Skin of body (tissue), 2 donors: ENCODE measurements around the gene RGMA. TPM values are rescaled to one million over a fixed set of nuclear protein-coding genes. Genes with fewer than 3 reads are reported as not detected.
"Not testable (repeated sequence)": the region's sequence is repeated elsewhere in the genome, so short reads cannot be mapped to it uniquely, and the experiment has no call there.

Experiments
- DNase-seq: peaks from one replicate; lab custom pipeline; 2025; lab: John Stamatoyannopoulos, UW
- total RNA-seq: library from RNA; depleted of rRNA; stranded (reverse); fragments of >200 nt; gene quantifications from one replicate; pipeline ENCODE4 v1.2.3, GENCODE V29; 2014

RGMA gene
- total RNA-seq, 1 donor from 2014 or later: 10.4 TPM

DNA sequence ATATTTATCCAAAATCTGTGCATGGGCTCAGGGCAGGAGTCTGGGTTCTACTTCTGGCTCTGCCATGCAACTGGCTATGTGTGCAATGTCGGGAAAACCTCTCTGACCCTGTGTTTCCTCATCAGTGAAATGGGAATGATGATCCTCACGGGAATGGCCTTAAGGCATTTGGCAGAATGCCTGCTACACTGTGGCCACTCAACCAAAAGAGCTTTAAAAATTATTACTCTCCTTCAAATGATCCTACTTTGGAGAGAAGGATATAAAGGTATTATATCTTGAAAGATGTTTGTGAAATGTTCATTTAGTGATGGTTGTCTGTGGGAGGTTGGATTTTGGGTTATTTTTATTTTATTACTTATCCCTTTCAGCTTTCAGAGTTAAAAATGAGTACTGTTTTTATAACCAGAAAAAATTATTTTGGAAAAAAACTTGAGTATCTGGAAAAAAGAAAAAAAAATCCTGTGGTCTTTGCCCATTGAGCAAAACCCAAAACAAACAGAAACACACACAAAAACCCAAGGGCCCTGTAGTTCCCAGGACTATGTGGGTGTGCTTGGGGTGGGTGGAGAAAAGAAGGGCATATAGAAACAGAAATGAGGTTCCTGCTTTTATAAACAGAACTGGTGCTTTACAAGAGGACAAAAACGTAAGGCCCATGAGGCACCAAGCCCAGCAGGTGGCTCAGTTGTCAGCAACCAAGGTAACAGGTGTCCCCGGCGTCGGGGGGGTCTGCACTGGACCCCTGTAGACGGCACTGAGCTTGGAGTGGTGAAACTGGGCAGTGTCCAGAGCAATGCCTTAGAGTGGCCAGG, 22.0 kb downstream of the RGMA start:
- no peak for DNase-seq

DNA sequence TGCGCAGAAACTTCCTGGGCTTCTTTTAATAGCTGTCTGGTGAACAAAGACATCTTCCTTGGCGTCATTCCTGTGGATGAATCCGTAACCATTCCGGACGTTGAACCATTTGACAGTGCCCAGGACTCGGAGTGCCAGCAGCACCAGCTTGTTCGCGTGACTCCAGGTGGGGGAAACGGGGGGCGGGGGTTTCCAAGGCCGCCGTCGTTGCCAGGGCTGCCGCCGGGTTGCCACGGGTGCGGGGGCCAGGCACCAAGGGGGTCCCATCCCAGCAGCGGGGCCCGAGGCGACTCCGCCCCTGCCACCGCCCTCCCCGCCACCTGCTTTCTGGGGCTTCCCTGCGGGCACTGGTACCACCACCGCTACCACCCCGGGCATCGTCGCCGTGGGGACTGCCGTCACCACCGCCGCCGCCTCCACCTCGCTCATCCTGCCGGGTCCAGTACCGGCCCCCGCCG, 22.8 kb downstream of the RGMA start:
- DNase-seq: no peak

DNA sequence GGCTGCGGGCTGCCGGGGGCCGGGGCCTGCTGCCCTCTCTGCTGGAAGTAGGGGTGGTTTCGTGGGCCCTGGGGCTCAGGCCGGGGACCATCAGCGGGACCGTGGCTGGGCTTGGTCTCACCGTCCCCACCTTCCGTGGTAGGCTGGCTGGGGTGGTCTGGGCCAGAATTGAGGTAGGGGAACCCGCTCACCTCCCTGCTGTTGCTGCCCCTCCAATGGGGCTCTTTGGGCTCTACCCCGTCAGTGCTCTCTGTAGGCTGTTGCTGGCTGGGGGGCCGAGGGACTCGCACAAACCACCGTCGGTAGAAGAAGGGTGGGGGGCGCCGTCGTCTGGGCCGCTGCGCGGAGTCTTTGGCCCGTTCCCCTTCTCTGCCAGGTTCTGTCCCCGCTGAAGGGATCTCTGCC, 23.4 kb downstream of the RGMA start:
- DNase-seq: no peak

DNA sequence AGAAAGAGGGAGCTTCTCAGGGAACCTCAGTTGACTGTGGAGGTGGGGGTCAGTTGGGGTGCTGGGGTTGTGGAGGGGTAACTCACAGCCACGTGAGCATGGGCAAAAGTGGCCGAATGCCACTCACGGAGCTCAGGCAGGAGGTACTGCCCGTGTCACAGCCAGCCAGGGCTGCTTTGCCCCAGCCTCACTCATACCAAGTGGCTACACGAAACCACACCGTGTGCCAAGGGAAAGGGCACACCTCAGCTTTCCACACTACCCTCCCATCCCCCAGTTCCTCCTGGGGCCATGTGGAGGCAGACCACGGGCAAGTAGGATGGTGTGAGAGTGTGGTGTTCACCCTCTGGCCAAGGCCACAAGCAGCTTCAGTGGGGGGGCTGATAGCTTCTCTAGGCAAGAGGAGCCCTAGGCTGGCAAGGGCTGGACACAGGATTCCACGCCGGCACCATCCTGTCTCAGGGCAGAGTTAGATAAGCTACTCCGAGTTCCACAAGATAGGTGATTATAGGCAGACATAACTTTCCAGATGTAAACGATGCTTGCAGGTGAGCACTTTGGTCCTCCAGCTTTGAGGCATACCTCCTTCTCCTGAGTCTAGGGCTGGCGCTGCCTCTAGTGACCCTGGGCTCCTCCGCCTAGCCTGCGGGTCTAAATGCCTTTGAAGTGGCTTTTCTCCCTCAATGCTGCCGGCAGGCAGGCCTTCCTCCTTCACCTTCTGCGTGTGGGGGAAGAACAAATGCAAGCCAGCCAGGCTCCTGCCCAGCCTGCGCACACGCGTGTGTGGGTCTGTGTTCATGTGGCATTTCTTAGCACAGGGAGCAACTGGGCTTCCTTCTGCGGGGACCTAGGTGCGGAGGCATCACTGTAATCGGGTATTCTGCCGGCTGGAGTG, 25.0 kb downstream of the RGMA start:
- DNase-seq: no peak

DNA sequence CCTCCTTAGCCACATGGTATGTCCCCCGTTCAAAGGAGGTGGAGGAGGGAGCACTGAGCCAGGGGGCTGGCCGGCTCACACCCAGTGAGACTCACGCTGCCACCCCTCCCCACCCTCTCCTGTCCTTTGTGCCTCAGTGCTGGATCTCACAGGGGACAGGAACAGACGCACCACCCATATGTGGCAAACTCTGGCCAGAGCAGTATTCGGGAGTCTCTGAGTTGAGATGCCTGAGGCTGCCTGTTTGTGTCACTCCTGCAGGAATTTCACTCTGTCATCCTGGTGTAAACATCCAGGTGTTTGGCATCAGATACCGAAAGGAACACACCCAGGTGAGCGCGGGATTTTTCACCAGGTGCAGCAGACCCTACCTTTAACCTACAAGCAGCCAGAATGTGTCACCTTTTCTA, 25.7 kb downstream of the RGMA start:
- DNase-seq: no peak

DNA sequence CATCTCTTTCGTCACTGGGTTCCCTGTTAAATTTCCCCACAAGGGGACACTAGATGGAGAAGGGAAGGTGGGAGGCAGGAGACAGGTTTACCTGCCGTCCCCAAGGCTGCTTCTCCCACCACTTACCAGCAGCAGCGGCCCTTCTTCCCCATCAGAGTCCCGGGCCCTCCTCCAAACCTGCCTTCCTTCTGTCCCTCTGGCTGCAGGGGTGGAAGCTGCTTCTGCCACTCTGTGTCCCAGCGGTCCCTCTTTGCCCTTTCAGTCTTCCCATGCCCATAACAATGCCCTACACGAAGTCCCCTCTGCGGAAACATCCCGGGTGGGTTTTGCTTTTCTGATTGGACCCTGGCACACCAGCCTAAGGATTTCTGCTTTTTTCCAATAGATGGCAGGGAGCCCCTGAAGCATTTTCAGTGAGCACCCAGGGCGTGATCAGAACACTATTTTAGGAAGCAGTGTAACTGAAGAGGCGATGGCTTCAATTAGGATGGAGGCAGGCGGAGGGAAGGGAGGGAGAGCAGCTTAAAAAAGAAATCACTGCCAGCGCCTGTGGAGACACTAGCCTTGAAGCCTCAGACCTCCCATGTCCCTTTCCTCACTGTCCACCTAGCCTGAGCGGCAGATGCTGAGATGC, 26.3 kb downstream of the RGMA start:
- DNase-seq: not testable (repeated sequence)

DNA sequence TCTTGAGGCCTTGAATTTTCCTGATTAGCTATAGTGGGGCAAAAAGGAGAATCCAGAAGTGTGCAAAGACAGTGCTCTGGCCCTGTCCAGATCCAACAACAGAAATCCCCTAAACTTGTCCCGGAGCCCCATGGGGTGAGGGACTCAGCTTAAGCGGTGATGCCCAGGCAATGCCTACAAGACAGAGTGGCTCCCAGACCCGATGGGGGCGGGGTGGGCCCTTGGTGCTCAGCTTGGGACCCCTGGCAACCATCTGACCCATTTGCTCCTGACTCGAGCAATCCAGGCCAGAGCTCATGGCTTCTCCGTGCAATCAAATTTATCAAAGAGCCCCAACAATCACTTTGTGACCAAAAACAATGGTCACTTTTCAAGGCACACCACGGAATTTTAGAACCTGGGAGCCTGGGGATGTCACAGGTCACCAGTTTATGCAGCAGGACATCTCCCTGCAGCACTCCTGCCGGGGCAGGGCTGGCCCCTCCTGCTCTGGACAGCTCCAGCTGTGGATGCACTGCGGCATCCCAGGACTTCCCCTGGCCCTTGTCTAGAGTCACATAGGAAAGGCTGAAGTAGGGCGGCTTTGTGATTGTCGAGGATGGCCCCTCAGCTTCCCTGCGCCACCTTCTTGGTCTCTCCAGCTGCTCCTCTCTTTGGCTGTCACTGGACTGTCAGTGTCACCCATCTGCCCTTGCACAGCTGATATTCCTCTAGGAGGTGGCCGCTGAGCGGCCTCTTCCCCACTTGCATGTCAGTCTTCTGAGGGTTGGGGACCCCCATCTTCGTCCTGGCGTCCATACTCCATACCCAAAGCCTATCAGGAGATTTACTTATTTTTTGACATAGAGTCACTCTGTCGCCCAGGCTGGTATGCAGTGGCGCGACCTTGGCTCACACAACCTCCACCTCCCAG, 28.4 kb downstream of the RGMA start:
- DNase-seq: no peak

DNA sequence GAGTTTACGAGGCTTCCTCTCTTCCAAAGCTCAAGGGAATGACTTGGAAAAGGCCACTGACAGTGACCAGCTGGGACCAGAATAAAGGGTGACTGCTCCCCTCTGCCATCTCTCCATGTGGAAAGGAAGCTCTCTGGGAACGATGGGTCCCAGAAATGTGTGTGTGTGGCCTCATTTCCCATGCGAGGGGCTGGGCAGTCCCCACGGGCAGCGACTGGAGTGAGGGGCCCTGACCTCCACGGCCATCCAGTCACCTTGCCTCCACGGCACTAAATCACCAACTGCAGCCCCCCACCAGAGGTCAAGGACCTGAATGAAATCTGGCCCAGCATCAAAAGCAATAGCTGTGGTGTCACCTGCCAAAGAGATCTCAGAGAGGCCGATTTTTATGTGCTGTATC, 29.6 kb downstream of the RGMA start:
- no peak for DNase-seq

DNA sequence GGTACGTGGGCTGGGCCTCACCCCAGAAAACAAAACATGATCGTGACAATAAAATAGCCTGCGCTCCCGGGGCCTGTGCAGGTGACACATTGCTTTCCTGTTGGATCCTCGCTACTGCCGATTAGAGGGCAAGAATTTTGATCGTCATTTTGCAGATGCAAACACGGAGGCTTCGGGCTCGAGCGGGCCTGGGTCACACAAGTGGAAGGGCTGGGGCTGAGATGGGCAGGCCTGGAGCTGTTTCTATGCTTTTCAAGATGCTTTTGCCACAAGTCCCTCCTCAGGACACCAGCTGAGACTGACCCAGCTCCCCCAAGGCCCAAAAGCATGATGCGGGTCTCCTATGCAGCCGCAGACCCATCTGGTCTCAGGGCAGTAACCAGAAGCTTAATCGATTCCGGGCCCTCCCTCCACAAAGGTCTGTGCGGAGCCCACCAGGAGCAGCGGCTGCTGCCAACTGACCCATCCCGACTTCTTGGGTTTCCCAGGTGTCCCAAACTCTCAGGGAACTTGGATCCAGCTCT, 30.0 kb downstream of the RGMA start:
- no peak for DNase-seq

DNA sequence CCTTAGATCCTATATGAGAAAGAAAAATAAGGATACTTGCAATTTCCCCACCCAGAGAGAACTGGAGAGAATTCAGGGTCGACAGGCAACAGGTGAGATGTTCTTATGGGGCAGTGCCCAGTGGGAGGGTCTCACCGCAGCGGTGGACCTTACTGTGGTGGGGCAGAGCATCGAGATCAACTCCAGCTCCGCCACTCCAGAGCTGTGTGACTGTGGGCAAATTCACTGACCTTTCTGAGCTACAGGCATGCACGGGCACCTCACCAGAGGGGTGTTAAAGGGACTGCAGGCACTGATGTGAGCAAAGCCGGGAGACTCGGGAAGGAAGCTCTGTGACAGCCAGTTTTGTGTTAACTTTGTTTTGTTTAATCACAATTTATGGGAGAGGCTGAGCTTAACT, 30.9 kb downstream of the RGMA start:
- no peak for DNase-seq

DNA sequence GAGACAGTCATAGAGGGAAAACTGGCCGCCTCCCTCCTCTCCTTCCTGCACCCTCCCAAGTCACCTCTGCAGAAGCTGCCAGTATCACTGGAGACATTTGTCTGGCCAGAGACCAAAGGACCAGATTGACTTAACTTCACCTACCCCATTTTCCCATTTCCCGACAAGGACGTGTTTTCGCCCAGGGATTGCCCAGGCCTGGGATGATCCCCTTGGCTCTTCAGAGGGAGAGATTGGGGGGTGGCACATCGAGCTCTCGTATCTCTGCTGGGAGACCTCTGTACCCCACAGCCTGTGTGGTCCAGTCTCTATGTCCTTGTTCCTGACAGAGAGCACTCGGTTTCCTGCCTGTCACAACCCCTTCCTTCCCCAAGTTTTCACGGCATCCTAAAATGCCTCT, 31.4 kb downstream of the RGMA start:
- DNase-seq: no peak

DNA sequence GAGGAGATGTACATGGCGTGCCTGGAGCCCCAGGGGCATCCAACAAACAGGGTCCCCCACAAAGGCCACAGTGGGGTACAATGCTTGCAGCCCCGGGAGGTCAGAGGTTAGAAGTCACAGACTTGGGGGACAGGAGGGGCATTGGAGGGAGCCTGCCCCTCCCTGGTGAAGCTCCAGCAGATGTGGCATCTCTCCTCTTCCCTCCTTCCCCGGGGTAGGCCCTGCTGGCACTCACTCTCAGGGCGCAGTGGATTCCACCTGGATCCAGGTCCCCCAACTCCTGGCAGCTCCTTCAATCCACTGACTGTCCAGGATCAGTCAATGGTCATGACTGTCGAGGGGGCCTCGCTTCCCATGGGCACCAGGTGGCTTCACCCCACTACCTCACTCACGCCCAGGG, 32.2 kb downstream of the RGMA start:
- DNase-seq: no peak

DNA sequence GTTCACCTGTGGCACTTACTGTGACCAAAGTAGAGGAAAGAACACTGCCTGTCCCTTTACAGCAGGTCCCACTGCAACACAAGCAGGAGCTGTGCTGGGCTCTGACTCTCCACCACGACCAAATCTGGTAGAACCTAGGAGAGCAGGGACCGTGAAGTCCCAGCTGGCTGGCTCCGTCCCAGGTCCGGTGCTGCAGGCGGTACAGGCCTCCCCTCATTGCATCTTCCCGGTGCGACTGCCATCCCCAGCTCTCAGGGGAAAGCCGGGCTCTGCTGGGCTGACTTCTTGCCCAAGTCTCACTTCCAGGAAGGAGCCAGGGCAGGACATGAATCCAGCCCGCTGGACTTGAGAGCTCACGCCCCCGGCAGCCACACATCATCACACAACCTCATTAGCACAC, 33.8 kb downstream of the RGMA start:
- no peak for DNase-seq

DNA sequence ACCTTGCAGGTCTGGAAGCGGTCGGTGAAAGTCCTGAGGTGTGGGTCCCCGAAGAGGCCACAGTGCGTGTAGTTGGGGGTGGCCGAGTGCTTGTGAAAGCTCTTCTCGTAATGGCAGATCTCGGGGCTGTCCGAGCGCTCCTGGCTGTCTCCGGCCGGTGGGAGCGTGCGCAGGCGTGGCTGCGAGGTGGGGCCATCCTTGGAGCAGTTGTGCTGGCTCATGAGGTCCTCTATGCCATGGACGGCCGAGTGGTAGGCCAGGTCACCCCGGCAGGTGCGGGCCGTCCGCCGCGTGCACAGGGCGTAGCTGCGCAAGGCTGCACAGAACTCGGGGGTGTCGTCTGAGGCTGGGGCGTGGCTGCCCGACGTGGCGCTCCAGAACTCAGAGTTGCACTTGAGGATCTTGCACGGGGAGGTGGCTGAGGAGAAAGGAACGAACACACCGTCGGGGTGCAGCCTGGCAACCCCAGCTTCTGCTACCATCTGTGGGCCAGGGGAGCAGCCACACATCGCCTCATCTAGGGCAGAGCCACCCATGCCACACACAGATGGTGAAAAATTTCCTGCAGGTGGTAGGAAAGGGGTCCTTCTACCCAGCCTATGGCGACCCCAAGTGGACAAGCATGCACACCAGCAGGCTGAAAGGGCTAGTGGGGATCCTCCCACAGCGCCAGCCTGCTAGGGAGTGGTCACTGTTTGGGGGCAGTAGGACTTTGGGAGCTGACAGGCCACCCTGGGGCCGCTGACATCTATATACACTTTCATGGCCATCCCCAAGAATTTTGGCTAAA, 36.7 kb downstream of the RGMA start:
- DNase-seq: no peak

DNA sequence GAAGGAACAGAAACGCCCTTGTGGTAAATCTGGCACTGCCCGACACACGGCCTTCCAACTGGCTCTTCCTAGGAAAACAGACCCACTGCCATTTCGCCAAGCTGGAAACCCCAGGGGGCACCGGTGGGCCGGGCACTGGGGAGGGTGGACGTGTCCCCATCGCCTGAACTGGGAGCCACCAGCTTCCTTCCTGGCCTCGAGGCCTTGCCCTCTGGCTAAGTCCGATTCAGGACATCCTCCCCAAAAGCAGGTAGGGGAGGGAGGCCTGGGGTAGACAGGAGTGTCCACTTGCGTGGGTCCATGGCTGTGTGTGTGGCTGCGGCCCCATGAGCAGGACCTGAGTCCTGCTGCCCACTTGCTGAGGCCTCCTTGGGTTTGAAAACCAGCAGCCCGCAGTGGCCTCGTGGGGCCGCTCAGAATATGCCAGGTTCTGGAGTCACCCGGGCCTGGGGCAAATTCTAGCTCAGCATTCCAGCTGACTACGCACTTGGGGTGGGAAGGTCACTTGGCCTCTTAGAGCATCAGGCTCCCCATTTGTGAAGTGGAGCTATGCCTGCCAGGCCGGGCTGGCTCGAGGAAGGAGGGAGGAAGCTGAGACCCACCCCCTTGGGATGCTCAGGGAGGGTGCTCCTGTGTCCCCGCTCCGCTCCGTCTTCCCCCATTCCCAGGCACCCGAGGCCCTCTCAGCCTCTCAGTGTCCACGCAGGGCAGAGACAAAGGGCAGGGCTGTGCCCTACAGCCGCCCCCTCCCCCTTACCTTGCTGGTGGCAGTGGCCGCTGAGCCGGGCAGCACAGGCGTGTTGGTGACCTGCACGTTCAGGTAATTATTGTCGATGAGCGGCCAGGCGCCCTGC, 37.5 kb downstream of the RGMA start:
- DNase-seq: no peak

DNA sequence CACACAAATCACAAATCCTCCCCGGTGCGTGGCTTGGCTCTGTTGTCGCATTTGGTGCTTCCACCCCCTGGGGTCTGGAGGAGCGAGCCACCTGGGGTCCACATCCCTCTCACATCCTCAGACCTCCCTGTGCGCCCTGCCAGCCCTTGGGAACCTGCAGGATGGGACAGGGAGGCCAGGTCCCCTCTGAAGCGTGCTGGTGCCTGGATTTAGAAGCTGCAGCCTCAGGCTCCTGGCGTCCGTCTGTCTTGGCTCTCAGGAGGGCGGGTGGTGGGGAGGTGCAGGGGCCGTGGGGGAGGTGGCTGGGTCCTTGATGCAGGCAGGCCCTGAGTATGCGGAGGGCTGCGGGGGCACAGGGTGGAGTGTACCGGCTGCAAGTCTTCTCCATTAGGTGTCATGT, 38.4 kb downstream of the RGMA start:
- DNase-seq: no peak

DNA sequence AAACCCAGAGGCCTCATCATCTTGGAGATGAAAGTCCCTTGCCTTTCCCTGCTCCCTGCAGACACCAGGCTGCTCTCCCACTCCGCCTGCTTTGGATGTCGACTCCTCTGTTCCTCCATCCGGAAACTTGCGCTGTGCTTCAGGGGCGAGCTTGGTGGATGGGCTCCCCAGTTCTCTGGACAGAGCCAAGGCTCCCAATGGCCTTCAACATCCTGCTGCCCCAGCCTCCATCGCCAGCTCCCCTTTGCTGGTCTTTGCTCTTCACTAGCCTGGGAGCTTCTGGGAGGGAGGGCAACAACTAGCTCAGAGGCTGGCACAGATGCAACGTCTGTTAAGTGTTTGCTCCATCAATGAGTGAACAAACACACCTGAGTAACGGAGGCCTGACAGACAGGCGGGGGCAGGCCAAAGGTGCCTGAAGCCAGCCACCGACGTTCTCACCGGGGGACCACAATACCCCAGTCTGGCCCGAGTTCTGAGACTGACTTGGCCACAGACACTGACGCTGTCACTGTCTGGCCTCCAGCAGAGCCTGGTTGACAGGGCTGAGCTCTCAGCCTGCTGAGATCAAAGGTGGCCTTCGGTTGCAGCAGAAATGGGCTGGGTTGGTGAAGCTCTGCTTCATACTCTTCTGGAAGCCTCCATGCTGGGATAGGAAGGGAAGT, 39.0 kb downstream of the RGMA start:
- DNase-seq: no peak

DNA sequence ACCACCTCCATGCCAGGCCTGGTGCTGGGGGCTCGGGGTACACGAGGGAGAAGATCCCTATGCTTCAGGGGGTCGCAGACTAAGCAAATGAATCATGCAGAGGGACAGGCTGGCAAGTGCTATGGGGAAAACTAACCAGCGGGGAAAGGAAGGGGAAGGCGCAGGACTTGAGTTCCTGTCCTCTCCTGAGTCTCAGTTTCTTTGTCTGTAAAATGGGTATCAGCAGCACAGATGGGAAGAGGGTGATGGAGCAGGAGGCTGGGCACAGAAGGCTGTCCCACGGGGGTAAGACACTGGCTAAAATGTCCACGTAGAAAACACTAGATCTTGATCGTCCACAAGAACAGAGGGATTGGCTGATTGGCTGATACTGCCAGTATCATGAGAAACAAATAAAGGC, 39.8 kb downstream of the RGMA start:
- DNase-seq: no peak
